ENCODE data around the gene GATM. TPM values are rescaled to one million over a fixed set of nuclear protein-coding genes. Genes with fewer than 3 reads are reported as not detected.

Gene GATM
- polyA plus RNA-seq, 3 donors = 0.89 to 1.5 (median 1.5) TPM

- Histone ChIP-seq H3K36me3 (replicated peaks in 1 of 2; ENCODE audit: control insufficient read depth in 1 of 2, insufficient read depth in 2 of 2, low read length in 2 of 2) (no peaks in the 10 kb centered on the region), H3K4me1 (ENCODE audit: control insufficient read depth in 1 of 2, insufficient read depth in 2 of 2, low read length in 2 of 2) (peaks cover 3 to 7% of the 10 kb centered on the region in 2 donors), H3K9me3 (replicated peaks in 1 of 2; ENCODE audit: control insufficient read depth in 1 of 2, insufficient read depth in 1 of 2, low read length in 2 of 2) (no peaks in the 10 kb centered on the region), H2AFZ (ENCODE audit: insufficient read depth, low read depth, low read length, poor library complexity, severe bottlenecking) (no peak overlapping the region), H3K9ac (ENCODE audit: insufficient read depth, low read length, poor library complexity, severe bottlenecking) (no peak overlapping the region), H3K79me2 (ENCODE audit: insufficient read depth, low read length) (no peaks in the 10 kb centered on the region), H3K27me3 (ENCODE audit: control insufficient read depth in 2 of 2, insufficient read depth in 2 of 2, low read length in 2 of 2) (no peaks in the 10 kb centered on the region), H3K4me3 (replicated peaks in 1 of 3; ENCODE audit: low read depth in 2 of 3, low read length in 3 of 3) (no peak overlapping the region), H4K20me1 (ENCODE audit: insufficient read depth, low read length) (no peaks in the 10 kb centered on the region), H3K4me2 (replicated peaks; ENCODE audit: extremely low read depth, low read length, poor library complexity, severe bottlenecking) (no peak overlapping the region), H3K27ac (ENCODE audit: low read depth in 1 of 2, low read length in 2 of 2) (no peak overlapping the region)
- intact Hi-C loops (cut with micrococcal nuclease) = no loop called here
- no peak for DNase-seq
- Mint-ChIP-seq H3K9me3 (peaks cover 0 to 2% (median 0%) of the 10 kb centered on the region in 7 donors), H3K27me3 (ENCODE audit: low read depth in 3 of 3) (peaks cover 0 to 2% (median 0%) of the 10 kb centered on the region in 3 donors), H3K36me3 (no peaks in the 10 kb centered on the region), H3K27ac (no peak overlapping the region), H3K4me1 (peaks cover 9% of the 10 kb centered on the region), H3K4me3 (no peak overlapping the region)
- TF ChIP-seq, protein P1, sequence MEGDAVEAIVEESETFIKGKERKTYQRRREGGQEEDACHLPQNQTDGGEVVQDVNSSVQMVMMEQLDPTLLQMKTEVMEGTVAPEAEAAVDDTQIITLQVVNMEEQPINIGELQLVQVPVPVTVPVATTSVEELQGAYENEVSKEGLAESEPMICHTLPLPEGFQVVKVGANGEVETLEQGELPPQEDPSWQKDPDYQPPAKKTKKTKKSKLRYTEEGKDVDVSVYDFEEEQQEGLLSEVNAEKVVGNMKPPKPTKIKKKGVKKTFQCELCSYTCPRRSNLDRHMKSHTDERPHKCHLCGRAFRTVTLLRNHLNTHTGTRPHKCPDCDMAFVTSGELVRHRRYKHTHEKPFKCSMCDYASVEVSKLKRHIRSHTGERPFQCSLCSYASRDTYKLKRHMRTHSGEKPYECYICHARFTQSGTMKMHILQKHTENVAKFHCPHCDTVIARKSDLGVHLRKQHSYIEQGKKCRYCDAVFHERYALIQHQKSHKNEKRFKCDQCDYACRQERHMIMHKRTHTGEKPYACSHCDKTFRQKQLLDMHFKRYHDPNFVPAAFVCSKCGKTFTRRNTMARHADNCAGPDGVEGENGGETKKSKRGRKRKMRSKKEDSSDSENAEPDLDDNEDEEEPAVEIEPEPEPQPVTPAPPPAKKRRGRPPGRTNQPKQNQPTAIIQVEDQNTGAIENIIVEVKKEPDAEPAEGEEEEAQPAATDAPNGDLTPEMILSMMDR (IDR thresholded peaks at IDR 0.05) = no peak
- no CpG with 5 or more reads among the region's 2 CpGs for WGBS (ENCODE audit: insufficient coverage)
Observed at GRCh38 chr15:45355860-45356259, 22.5 kb downstream of the GATM start.

- H3K27me3 ChIP-seq (ENCODE audit: control insufficient read depth in 2 of 2, insufficient read depth in 2 of 2, low read length in 2 of 2) = no peaks in the 10 kb centered on the region
- no peak overlapping the region for H3K27ac ChIP-seq (ENCODE audit: low read depth in 1 of 2, low read length in 2 of 2)
- H3K4me3 Mint-ChIP-seq = no peak overlapping the region
- peaks cover 9% of the 10 kb centered on the region for H3K4me1 Mint-ChIP-seq
- no peaks in the 10 kb centered on the region for H3K79me2 ChIP-seq (ENCODE audit: insufficient read depth, low read length)
- H3K36me3 Mint-ChIP-seq = no peaks in the 10 kb centered on the region
- no peak overlapping the region for H3K4me3 ChIP-seq (replicated peaks in 1 of 3; ENCODE audit: low read depth in 2 of 3, low read length in 3 of 3)
- peaks cover 1 to 2% (median 2%) of the 10 kb centered on the region in 3 donors for H3K27me3 Mint-ChIP-seq (ENCODE audit: low read depth in 3 of 3)
- H3K4me2 ChIP-seq (replicated peaks; ENCODE audit: extremely low read depth, low read length, poor library complexity, severe bottlenecking) = no peak overlapping the region
- no peak for DNase-seq
- no peaks in the 10 kb centered on the region for H3K36me3 ChIP-seq (replicated peaks in 1 of 2; ENCODE audit: control insufficient read depth in 1 of 2, insufficient read depth in 2 of 2, low read length in 2 of 2)
- H3K9ac ChIP-seq (ENCODE audit: insufficient read depth, low read length, poor library complexity, severe bottlenecking) = no peak overlapping the region
- H2AFZ ChIP-seq (ENCODE audit: insufficient read depth, low read depth, low read length, poor library complexity, severe bottlenecking) = no peak overlapping the region
- no peaks in the 10 kb centered on the region for H3K9me3 ChIP-seq (replicated peaks in 1 of 2; ENCODE audit: control insufficient read depth in 1 of 2, insufficient read depth in 1 of 2, low read length in 2 of 2)
- H3K4me1 ChIP-seq (ENCODE audit: control insufficient read depth in 1 of 2, insufficient read depth in 2 of 2, low read length in 2 of 2) = peaks cover 3 to 8% of the 10 kb centered on the region in 2 donors
- 100% methylated on average over 1 of the region's 5 CpGs for WGBS (ENCODE audit: insufficient coverage)
- intact Hi-C loops (cut with micrococcal nuclease) = no loop called here
- H3K9me3 Mint-ChIP-seq = peaks cover 0 to 2% (median 0%) of the 10 kb centered on the region in 7 donors
- TF ChIP-seq, protein P1 (IDR thresholded peaks at IDR 0.05) = no peak
- no peaks in the 10 kb centered on the region for H4K20me1 ChIP-seq (ENCODE audit: insufficient read depth, low read length)
- no peak overlapping the region for H3K27ac Mint-ChIP-seq
Observed at GRCh38 chr15:45354711-45355110, 23.6 kb downstream of the GATM start.

Measured in CD14-positive monocyte (primary cell).